Epithelial cell of prostate (primary cell): ENCODE measurements around the gene BOC.

Experiments
- DNase-seq: peaks from one replicate; pipeline ENCODE4 v3.0.0-alpha.2; 2011; ENCODE audit warnings: low read depth, low spot score
- H3K27ac ChIP-seq: fragments of 450-650 bp; 2 replicates; pipeline ENCODE4 v1.5.1; 2017; ENCODE audit warnings: mild to moderate bottlenecking

Gene BOC

DNA sequence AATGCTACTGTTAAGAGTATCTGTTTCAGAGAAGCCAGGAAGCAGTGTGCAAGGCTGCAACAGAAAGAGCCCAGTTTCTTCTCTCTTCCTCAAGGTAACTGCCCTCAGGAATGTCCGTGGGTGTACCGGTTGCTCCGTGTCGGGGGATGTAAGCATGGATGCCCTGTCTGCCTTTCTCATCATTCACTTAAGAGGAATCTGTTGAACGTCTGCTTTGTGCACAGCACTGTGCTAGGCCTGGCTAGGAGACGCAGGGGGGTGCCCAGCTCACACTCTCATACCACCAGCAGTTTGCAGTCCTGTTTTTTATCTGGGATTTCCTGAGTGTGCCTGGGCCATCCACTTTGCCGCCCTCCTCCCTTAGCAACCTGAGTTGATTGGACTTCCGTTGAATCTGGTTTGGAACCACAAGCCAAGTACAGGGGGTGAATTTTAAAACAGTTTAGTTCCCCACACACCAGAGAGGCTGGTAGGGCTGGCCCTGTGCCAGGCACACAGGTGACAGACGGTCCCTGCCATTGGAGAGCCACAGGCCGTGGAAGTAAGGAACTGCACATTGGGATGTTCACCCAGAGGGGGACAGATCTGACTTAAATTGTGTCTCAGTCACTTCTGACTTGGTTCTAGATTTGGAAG lies 11.2 kb downstream of the BOC start:
- no peak overlapping the region for H3K27ac ChIP-seq
- DNase-seq, result no peak

DNA sequence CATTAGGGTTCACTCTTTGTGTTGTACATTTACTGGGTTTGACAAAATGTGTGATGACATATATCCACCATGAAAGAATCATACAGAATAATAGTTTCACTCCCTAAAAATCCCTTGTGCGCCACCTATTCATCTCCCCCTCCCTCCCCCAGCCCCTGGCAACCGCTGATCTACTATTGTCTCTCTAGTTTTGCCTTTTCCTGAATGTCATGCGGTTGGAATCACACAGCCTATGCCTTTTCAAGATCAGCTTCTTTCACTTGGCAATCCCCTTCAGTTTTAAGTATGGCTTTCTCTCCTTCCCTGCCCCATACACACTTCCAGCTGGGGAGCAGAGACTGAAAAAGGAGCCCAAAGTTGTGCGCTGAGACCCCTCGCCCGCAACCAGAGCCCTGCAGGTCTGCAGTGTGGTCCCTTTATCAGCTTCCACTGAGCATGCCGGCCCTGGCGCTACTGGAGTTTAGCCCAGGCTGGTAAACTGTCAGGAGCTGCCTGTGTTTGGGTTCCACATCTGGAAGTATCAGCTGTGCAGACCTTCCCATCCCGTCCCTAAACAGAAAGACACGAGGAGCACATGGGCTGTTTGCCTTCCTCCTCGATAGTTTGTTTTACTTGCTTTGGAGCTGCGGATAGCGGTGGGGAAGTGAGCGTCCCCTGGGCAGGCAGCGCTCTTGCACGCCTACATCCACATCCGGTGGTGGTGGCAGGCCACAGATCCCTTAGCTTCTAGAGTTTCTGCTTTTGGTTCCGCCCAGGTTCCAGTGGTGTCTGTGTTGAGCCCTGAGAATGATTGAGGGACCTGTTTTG lies 12.3 kb downstream of the BOC start:
- DNase-seq, result no peak
- no peak overlapping the region for H3K27ac ChIP-seq

DNA sequence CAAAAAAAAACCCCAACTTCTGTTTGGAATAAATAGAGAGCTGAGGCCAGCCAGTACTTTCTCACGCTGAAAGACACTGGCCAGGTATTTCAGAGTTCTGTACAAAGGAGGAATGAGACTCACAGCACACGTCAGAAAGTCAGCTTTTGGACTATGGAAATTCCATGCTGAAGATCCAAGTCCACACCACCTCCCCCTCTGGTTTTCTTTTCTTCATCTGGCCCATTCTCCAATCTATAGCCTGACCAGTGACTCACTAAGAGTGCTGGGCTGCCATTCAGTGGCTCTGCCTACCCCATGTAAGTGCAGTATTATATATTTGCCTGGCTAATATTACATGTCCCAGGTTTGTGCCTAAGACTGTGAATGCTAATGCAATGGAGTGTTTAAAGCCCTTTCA lies 13.9 kb downstream of the BOC start:
- no peak for DNase-seq
- no peak overlapping the region for H3K27ac ChIP-seq

DNA sequence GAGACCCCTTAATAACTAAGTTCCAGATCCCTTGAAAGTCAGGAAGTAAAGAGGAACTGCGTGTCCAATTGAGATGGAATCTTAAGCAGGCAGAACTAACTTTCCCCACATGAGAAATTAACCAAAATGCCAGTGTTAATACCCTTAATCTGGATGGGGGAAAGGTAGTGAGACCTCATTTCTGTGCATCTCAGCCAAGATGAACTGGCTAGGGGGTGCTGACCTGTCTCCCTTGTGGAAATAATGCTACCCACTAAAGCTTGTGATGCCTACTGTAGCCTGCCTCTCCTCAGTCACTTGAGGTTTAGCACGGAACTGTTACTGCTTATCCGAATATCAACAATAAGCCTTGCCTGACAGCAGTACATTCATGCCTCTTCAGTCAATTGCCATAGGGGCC lies 15.1 kb downstream of the BOC start:
- H3K27ac ChIP-seq, result no peak overlapping the region
- no peak for DNase-seq

DNA sequence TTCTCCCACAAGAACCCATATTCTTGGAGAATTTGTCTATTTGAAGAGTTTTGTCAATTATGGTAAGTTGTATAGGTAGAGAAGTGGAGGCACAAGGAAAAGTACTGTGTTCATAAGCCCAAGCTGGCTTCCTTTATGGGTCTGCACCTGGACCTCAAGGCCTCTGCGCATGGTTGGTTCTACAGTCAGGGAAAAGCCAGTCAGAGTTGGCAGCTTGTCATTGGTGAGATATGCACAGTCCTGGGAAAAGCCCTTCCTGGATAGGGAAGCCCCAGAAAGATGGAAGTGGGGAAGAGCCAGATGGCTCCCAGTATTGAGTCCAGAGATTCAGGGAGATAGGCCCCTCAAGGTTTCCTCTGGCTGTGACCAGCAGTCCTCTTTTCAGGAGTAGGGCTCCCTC lies 15.8 kb downstream of the BOC start:
- no peak for DNase-seq
- H3K27ac ChIP-seq, result no peak overlapping the region

DNA sequence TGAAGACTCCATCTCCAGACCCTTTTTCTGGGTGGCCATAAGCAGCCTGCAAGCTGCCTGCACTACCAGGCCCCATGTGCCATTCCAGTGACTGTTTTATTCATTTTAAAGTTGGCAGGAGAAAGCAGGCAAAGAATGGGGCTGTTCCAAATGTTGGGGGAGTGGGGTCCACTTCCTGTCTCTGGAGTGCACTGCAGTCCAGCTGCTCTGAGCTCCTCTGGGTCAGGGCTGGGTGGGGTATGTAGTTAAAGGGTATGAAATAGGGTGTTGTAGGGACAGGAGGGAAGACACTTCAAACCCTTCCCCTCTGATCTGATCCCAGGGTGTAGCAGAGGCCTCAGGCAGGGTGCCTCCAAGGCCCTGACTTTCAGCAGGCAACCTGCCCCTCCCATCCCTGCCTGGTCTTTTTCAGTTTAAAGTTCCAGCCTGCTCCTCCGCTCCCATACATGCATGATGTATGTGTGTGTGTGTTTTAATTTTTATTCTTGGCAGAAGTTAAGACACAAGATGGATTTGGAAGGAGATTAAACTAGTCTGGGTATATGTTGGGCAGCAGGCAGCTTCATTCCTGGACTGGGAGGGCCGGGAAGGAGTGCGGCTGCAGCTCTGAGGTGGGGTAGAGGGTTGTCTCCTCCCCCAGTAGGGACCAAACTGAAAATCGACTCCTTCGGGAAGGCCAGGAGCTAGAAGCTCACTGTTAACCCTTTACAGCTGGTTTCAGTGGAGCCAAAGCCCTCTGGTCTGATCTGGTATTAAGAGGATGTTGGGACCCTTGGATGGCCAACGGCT lies 17.3 kb downstream of the BOC start:
- DNase-seq, result no peak
- H3K27ac ChIP-seq, result no peak overlapping the region

DNA sequence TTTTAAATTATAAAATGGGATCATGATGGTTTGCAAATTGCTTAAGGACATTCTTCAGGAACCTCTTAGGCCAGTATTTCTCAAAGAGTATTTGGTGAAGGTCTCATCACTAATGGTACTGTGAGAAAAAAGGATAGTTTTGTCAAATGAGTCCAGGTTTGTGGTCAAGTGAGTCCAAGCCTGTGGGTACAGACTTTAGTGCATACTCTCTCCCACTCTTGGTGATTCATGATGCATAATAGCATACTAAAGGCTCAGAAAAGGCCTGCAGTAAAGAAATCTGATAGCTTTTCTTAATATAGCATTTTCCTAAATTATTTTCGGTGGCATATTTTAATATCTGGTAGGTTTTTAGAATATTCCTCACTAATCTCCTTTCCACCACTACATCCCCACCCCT lies 20.0 kb downstream of the BOC start:
- peak; percentile 27 for DNase-seq
- peak overlapping the region; percentile 86 for H3K27ac ChIP-seq

DNA sequence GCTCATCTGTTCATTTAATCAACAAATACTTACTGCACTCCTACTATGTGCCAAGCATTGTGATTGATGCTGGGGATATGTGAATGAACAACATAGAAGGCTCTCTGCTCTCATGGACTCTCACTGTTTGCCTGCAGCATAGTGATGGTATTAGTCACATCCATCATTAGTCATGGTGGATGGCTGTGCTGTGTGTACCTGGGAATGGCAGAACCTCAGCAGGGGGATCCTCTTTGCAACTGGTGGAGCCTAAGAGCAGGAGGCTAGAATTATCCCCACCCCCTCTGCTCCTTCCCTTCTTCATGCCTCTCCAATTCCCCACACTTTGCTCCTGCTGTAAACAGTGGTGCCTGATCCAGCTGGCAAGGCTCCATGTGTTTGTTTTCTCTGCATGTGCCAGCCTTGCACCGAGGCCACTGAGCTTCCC lies 20.5 kb downstream of the BOC start:
- H3K27ac ChIP-seq, result peak overlapping the region; percentile 86
- DNase-seq, result peak; percentile 63

DNA sequence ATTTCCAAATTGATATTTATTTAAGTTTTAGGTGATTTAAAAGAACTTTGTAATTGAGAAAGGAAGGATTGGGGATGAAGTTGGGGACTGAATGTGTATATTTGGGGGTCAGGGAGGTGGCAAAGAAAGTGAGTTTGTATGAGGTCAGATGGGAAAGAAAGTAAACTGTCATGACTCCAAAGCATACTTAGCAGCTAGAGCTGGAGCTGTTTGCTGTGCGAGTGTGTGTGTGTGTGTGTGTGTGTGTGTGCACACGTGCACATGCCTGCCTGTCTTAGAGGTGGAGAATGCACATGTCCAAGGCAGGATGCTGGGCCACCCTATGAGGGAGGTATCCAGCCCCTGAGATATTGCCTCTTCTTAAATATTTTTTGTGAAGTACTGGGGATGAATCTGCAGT lies 21.0 kb downstream of the BOC start:
- no peak for DNase-seq
- H3K27ac ChIP-seq, result peak overlapping the region; percentile 86

DNA sequence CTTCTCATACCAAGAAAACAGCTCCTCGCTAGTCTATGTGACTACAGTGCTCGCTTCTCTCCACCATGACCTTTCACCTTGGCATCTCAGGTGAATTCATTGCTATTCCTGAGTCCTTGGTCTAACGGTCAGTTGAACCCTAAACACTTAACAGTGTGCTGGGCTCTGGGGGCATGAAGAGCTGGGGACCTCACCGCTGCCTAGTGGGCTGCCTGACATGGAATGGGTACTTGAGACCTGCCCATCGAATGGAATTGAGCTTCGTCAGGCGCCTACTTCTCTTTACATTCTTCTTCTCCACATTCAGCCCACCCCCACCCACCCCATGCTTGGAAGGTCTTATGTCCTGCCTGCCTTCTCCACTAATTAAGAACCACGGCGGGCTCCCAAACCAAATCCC lies 22.1 kb downstream of the BOC start:
- H3K27ac ChIP-seq, result no peak overlapping the region
- no peak for DNase-seq

DNA sequence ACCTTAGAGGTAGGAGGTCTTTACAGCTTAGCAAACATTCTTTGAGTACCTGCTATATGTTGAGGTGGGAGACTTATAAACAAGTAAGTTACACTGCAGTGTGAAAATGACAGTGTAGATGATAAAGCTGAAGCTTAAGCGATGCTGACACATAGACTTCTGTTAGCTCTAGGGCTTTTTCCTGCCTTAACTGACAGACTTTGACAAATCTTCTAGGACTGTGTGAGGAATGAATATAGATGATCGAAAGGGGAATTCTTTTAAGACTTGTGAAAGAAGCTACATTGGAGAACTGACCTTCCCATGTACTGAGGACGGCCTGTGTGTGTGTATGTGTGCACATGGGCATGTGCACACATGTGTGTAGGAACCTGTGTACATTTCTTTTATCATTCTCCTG lies 22.7 kb downstream of the BOC start:
- no peak for DNase-seq
- no peak overlapping the region for H3K27ac ChIP-seq

DNA sequence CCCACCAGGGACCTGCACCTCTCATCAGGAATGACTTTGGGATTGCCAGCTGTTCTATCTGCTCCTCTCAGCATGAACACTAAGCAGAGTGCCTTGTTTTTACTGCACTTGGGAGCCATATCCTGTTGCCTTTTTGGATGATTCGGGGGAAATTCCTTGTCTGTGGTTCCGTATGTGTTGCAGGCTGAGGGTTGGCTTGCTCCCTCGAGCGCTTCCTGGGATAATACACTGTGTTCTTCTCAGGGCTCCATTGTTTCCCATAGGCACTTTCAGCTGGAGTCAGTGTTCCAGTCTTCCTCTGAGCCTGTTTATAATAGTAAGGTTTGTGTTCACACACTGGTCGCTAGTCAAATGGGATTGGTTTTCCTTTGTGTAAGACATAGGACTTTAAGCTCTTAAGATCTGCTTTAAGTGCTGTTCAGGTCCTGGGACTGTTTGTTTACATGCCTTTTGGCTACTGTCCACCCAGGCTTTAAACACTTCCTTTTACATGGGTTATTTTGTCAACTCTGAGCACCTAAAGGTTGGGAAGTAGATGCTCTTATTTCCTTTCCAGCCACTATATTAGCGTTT lies 23.4 kb downstream of the BOC start:
- no peak for DNase-seq
- no peak overlapping the region for H3K27ac ChIP-seq

DNA sequence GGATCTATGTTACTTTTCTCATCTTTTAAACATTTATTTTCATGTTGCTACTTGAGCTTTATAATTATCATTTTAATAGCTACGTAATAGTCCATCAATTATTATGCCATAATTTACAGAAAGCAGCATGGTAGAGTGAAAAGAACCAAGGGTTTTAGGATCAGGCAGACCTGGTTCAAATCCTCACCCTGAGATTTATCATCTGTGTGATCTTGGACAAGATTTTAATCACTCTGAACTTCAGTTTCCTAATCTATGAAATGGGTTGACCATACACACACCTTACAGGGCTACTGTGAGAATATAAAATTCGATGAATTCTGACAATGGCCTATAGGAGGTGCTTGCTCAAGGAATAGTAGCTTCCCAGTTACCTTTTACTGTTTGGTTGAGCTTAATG lies 27.1 kb downstream of the BOC start:
- H3K27ac ChIP-seq, result no peak overlapping the region
- DNase-seq, result no peak

DNA sequence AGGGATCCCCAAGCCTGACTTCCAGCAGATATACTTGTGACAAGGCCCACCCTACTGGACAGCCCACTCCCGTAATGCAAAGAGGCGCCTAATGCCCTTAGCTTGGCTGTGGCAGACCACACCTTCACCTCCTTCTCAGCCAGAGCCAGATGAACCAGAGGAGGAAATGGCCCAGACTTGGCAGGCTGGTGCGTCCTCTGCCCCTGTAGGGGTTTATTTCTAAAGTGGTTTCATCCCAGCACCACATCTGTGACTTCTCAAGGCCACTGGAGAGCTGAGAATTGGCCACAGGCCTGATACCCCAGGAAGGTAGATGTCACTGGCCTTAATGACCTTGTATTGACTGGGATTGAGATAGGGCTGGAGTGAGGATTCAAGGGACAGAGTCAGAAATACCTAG lies 29.5 kb downstream of the BOC start:
- no peak for DNase-seq
- no peak overlapping the region for H3K27ac ChIP-seq

DNA sequence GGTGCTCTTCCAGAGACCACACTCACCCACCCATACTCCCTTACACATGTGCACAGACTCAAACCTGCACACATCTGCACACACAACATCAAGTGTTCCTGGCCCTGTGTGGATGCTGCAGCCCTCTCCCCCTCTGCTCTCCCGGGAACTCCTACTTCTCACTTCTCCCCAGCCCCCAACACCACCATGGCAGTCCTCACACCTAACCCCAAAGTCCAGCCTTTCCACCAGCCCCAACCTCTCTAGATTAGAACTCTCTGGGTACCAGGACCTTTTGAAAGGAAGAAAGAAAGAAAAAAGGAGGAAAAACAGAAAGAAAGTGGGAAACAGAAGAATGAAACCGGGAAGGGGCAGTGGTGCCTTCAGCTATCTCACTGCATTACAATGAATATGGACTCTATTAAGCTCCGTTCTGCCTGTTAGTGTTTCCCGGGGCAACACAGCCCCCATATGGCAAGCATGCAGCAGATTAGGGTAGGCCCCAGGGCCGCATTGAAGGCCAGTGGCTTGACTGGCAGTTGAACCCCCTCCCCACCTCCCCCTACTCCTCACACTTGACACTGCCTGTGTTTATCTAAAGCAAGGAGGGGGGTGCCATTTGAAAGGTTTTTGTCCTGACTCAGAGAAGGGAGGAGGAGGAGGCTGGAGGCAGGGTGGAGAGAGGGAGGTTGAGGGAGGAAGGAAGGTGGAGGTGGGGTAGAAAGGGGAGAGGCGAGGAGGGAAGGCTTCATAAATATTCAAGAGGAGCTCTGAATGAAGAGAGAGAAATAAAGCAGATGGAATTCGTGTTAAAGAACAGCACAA lies 30.1 kb downstream of the BOC start:
- no peak overlapping the region for H3K27ac ChIP-seq
- no peak for DNase-seq

DNA sequence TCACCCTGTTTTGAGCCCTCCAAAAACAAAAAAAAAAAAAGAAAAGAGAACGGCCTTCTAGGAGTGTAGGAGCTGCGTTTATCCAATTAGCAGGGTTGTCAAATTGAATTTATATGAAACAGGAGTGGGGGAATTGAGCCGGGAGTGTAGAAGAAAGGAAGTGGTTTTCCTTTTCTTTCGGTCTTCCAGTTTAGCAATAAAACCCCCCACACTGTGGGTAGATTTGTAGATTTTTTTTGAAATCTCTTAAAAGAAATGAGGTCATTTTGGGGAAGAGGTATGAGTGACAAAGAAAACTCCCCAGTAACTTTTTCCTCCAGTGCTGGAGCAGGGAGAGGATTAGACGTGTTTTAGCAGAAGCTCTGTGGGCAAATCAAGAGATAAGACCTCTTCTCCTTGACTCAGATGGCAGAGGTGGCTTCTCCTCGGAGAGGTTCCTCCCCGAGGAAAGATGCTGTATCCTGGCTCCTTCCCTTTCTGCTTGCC lies 30.8 kb downstream of the BOC start:
- no peak overlapping the region for H3K27ac ChIP-seq
- DNase-seq, result no peak

DNA sequence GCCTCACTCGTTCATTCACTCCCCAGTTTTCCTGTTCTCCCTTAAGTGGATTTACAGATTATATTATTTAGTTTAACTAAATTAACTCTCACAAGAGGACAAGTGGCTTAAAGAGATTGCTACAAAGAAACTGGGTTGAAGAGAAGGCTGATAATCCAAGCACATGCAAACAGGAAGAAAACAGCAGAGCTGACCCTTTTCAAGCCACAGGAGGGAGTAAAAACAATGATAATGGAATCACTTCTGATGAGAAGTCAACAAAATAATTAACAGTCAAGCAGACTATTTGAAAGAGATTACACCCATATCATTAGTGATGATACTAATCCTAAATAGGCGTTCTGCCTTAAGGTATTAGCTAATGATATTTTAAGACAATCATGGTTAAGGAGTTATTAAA lies 31.7 kb downstream of the BOC start:
- no peak for DNase-seq

DNA sequence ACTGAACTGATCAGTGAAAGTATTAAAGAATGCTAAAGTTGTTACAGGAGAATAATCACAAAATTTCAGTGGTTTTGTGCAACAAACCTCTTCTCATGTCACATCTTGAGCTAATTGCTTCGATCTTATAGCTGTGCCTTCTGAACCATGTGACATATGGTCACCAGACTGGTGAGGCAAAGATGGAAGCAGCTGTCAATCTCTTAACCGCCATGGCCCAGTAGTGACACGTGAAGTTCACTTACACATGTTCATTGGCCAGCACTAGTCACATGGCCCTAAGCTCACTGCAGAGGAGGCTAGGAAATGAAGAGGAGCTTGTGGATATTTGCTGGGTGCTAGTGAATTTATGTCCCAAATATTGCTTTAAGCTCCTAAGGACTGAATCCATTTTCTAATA lies 32.5 kb downstream of the BOC start:
- no peak overlapping the region for H3K27ac ChIP-seq
- DNase-seq, result no peak

More for the DNA sequence above, 31.7 kb downstream of the BOC start:
- H3K27ac ChIP-seq, result no peak overlapping the region

DNA sequence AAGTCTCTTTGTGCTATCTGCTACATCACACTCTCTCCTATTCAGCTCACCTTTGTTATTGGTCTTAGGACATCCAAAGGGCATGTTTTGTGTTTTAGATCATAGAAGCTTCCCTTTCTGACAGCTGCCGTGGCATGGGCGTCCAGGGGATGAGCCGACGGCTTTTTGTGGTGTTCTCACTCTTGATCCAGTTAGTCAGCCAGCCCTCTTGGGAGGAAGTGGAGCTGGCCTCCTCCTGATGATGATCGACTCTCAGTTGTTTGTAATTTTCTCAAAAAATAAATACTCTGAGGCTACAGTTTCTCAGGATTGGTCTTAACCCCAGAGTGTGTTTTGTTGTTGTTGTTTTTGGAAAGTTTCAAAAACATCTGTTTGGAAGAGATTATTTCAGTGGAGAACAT lies 34.4 kb downstream of the BOC start:
- DNase-seq, result no peak

DNA sequence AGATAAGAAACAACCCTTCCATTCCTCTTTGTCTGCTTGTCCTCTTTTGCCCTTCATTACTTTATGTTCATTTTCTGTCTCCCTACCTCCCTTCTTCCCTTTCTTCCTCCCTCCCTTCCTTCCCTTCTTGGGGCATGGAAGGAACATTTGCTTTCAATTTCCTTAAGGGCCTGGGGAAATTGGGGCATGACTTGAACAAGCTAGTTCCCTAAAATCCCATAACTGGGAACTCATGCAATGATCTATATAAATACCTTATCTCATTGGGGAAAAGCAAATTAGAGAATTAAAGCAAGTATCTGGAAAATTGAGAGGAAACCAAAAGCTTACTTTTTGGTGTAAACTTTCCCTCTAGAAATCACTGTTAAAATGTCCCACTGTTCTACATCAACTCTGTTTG lies 35.7 kb downstream of the BOC start:
- no peak for DNase-seq
- H3K27ac ChIP-seq, result no peak overlapping the region

More for the DNA sequence above, 34.4 kb downstream of the BOC start:
- no peak overlapping the region for H3K27ac ChIP-seq
